GM21526 (cell line): ENCODE measurements around the gene CARHSP1.
"Not testable (repeated sequence)": the region's sequence is repeated elsewhere in the genome, so short reads cannot be mapped to it uniquely, and the experiment has no call there.

Source experiments
- ATAC-seq: cut with Tn5 transposase; IDR thresholded peaks from one replicate; pipeline ENCODE4 v1.9.1; 2021; ENCODE audit warnings: moderate library complexity; ENCODE audit not compliant: unreplicated experiment, low FRiP score

The CARHSP1 gene

GRCh38 chr16:8836797-8837196, 32.0 kb downstream of the CARHSP1 start:
- ATAC-seq, result not testable (repeated sequence)

GRCh38 chr16:8832717-8833105, 36.1 kb downstream of the CARHSP1 start:
- ATAC-seq, result no peak

DNA sequence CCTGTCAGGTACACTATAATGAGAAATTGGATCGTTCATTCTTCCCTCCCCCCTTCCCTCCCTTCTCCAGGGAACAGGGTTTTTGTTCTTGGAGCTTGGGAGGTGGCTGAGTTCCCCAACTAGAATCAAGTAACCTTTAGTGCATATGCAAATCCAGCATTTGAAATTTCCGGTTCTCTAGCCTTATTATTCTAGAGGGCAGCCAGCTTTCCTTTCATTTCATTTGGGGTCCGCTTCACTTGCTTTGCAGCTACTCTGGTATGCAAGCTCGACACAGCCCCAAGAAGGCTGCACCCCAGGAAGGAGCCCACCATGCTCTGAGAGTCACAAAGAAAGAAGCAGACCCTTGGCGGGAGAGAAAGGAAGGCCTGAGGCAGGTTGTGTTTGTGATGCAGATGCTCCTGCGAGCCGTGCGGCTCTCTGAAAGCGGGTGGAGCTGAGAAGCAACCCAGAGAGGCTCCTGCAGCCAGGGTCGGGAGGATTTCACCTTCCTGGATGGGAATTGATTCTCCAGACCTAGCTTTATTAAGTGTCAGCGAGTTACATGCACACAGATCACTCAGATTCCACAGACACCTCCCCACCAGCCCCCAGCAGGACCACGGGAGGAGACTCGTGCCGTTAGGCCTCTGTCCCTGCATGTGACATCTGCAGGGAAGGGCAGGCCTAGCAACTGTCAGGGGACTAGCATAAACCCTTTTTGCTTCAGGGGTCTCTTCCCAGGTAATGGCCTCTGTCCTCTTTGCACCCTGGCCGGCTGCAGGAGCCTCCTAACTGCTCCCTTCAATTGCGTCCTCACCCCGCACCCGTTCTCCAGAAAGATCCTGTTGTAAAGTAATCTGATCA, 36.7 kb downstream of the CARHSP1 start:
- no peak for ATAC-seq

DNA sequence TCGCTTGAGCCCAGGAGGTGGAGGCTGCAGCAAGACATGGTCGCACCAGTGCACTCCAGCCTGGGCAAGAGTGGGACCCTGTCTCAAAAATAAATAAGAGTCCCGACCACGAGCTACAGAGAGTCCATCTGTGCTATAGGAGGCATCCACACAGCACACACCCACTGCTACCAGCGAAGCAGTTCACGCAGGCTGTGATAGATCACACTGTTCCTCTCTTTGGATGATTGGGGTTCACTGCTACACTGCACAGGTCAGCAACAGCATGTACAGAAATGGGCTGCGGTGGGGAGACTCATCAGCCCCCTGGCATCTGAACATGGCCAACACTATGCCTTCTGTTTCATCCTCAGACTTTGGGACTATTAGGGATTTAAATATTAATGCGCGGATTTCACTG, 37.4 kb downstream of the CARHSP1 start:
- ATAC-seq, result no peak

DNA sequence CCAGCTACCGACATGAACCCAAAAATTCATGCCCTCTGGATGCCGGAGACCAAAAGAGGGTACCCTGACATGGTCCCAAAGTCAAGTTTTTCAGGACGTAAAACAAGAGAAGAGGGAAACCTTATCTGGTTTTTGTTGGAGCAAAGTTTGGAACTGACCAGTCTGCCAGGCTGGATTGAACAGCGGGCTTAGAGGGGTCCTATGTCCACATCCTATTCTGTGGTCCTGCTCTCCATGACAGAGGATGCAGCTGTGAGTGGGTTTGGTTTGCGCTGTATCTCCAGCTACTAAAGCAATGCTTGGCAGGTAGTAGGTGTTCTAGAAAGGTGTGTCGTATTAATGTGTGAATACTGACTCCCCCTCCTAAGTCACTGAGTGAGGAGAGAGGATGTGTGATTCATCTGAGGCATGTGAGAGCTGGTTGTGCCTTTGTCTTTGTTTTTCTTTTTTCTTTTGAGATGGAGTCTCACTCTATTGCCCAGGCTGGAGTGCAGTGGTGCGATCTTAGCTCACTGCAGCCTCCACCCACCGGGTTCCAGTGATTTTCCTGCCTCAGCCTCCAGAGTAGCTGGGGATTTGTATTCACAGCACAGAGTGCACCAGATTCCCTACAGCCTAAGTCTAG, 40.2 kb downstream of the CARHSP1 start:
- no peak for ATAC-seq

- no peak for ATAC-seq
Observed at GRCh38 chr16:8826278-8826879, 42.4 kb downstream of the CARHSP1 start.

GRCh38 chr16:8822403-8822802, 46.4 kb downstream of the CARHSP1 start:
- no peak for ATAC-seq

DNA sequence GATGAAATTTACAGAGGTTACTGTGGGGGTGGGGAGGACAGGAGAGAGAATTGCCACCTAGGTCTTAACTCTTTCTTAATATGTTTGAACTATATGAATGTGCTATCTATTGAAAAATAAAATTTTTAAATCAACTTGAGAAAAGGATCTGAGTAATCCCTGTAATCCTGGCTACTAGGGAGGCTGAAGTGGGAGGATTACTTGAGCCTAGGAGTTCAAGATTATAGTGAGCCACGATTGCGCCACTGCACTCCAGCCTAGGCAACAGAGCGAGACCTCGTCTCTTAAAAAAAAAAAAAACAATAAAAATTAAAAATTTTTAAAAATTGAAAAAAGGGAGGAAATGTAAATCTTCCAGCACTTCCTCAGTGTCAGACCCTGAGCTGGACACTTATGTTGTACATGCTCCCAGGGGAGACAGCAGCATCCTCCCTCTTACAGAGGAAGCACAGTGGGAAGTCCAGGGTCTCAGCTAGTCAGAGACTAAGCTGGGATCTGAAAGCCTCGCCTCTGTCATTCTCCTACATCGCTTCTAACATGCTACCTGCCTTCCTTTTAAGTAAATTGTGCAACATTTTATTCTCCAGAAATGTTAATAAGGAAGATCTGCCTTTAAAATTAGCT, 49.3 kb downstream of the CARHSP1 start:
- ATAC-seq, result no peak

DNA sequence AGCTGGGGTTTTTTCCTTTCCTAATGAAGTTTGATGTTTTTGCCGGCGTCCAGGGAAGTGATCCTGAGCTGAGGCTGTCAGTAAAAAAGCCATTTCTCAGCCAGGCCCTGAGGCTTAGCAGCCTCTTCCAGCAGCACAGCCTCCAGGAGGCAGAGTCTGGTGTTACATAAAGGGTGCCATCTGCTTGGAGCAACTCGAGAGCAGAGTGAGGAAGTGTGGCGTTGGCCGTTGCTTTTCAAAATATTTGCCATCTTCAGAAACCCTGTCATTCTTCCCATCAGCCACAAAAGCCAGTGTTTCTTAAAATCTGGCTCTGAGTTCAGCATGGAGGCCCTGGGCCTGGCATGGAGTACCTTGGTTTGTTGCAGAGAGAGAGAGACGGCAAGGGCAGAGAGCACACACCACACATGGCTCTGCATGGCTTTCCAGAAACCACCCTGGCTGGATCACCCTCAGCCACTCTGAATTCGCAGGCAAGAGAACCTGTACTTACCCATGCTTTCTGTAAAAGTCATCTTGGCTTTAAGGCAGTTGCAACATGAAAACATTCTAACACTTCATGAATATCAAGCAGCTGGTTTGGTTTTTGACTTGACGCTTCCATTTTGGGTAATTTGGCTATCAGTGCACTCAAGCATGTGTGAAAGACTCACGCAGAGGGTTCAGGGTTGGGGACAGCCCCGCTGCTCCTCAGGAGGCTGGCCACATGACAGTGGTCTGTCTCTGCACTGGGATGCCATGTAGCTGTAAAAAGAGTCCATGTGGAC, 50.1 kb downstream of the CARHSP1 start:
- ATAC-seq, result no peak

DNA sequence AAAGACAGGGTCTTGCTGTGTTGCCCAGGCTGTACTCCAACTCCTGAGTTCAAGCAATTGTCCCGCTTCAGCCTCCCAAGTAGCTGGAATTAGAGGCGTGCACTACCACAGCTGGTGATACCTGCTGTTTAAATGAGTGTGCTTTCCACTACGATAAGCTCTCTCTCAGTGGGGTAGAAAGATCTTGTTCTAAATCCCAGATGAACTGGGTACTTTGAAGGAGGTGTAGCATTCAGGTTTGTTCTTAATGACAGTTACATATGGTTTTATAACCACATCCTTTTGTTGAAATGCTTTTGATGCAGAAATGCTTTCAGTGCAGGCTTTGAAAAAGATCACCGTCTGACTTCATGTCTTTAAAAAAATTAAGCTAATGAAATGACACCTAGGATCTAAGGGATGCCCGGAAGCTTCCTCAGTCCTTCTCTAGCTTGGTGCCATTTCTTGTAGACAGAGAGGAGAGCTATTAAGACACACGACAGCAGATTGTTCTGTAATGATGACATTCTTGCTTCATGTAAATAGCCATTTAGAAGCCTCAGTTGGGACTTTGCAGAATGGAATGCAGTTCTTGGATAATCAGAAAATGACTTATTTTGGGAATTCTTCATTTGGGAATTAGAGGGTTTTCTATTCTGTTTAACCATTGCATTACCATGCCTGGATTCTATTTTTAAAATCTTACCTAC, 51.7 kb downstream of the CARHSP1 start:
- ATAC-seq, result no peak

GRCh38 chr16:8814095-8814806, 54.6 kb downstream of the CARHSP1 start:
- ATAC-seq, result no peak

GRCh38 chr16:8812162-8812843, 56.5 kb downstream of the CARHSP1 start:
- ATAC-seq, result no peak

DNA sequence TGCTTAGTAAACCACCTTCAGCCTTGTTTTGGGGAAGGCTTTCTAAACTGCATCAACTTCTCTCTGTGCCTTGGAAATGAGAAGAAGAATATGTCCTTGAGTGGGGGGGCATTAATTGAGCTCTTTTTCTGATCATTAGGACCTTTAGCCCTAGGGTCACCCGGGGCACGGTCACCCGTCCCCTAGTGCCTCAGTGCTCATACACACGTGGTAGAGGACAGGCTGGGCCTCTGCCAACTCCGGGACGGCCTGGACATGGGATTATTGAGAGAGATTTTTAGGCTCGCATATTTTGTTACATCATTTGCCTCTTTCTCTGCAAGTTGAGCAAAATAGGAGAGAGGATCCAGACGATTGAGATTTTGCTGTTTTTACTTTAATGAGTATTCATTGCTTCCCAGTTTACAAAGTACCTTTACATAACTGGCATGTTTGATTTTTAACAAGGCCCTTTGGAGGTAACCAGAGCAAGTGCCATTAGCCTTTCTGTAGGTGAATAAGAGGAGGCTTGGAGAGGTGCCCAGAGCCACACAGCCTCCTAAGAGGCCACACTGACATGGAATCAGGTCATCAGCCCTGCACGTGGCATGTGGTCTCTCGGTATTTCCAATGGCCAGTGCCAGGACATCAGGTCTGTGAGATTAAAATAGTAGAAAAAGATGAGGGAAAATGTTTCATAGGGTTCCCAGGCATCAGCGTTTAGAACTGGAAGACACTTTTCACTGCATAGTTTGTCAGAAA, 60.0 kb downstream of the CARHSP1 start:
- ATAC-seq, result no peak

GRCh38 chr16:8808009-8808408, 60.8 kb downstream of the CARHSP1 start:
- no peak for ATAC-seq

DNA sequence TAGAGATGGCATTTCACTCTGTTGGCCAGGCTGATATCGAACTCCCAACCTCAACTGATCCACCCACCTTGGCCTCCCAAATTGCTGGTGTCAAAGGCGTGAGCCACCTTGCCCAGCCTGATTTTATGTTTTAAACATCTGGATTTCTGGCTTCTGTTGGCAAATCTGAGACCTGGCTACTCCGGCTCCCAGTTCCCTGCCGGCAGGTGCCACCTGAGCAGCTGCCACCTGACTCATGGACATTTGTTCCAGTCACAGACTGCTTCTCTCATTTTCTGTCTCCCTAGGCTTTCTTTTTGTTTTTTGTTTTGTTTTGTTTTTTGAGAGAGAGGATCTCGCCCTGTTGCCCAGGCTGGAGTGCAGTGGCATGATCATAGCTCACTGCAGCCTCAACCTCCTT, 61.6 kb downstream of the CARHSP1 start:
- ATAC-seq, result no peak

GRCh38 chr16:8806272-8806983, 62.4 kb downstream of the CARHSP1 start:
- ATAC-seq, result no peak

- no peak for ATAC-seq
Observed at GRCh38 chr16:8804313-8804712, 64.5 kb downstream of the CARHSP1 start.
